Measurements from ENCODE around the gene NBAS.

DNA sequence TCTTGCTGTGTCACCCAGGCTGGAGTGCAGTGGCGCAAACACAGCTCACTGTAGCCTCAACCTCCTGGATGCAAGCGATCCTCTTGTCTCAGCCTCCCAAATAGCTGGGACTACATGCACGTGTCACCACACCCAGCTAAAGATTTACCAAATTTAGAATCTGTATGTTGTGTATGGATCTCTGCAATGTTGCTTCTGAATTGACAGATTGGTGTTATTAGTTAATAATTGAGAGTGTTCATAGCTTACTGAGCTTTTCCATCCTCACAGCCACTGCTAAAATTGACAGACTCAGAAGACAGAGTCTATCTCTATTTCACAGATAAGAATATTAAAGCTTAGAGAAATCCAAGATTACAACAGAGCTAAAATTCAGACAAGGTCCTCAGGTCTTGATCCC is 4.3 kb upstream of the NBAS start:
- TF ChIP-seq, protein P1, sequence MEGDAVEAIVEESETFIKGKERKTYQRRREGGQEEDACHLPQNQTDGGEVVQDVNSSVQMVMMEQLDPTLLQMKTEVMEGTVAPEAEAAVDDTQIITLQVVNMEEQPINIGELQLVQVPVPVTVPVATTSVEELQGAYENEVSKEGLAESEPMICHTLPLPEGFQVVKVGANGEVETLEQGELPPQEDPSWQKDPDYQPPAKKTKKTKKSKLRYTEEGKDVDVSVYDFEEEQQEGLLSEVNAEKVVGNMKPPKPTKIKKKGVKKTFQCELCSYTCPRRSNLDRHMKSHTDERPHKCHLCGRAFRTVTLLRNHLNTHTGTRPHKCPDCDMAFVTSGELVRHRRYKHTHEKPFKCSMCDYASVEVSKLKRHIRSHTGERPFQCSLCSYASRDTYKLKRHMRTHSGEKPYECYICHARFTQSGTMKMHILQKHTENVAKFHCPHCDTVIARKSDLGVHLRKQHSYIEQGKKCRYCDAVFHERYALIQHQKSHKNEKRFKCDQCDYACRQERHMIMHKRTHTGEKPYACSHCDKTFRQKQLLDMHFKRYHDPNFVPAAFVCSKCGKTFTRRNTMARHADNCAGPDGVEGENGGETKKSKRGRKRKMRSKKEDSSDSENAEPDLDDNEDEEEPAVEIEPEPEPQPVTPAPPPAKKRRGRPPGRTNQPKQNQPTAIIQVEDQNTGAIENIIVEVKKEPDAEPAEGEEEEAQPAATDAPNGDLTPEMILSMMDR (optimal IDR thresholded peaks at IDR 0.05 in 1 of 3, IDR thresholded peaks at IDR 0.05 in 1 of 3, conservative IDR thresholded peaks at IDR 0.05 in 1 of 3; ENCODE audit: extremely low read depth in 1 of 3, insufficient read depth in 2 of 3, low read length in 3 of 3), result no peak
- no peak for TF ChIP-seq EZH2 (IDR thresholded peaks at IDR 0.05; ENCODE audit: low read length)

Data from keratinocyte (primary cell).